HG02642 (cell line): ENCODE results near the gene PRPF38B.
"Not testable (repeated sequence)": the region's sequence is repeated elsewhere in the genome, so short reads cannot be mapped to it uniquely, and the experiment has no call there.

Source experiments
- ATAC-seq: cut with Tn5 transposase; IDR thresholded peaks from one replicate; pipeline ENCODE4 v1.9.1; 2021; ENCODE audit warnings: mild to moderate bottlenecking; ENCODE audit not compliant: unreplicated experiment, poor library complexity

PRPF38B gene, protein sequence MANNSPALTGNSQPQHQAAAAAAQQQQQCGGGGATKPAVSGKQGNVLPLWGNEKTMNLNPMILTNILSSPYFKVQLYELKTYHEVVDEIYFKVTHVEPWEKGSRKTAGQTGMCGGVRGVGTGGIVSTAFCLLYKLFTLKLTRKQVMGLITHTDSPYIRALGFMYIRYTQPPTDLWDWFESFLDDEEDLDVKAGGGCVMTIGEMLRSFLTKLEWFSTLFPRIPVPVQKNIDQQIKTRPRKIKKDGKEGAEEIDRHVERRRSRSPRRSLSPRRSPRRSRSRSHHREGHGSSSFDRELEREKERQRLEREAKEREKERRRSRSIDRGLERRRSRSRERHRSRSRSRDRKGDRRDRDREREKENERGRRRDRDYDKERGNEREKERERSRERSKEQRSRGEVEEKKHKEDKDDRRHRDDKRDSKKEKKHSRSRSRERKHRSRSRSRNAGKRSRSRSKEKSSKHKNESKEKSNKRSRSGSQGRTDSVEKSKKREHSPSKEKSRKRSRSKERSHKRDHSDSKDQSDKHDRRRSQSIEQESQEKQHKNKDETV

DNA sequence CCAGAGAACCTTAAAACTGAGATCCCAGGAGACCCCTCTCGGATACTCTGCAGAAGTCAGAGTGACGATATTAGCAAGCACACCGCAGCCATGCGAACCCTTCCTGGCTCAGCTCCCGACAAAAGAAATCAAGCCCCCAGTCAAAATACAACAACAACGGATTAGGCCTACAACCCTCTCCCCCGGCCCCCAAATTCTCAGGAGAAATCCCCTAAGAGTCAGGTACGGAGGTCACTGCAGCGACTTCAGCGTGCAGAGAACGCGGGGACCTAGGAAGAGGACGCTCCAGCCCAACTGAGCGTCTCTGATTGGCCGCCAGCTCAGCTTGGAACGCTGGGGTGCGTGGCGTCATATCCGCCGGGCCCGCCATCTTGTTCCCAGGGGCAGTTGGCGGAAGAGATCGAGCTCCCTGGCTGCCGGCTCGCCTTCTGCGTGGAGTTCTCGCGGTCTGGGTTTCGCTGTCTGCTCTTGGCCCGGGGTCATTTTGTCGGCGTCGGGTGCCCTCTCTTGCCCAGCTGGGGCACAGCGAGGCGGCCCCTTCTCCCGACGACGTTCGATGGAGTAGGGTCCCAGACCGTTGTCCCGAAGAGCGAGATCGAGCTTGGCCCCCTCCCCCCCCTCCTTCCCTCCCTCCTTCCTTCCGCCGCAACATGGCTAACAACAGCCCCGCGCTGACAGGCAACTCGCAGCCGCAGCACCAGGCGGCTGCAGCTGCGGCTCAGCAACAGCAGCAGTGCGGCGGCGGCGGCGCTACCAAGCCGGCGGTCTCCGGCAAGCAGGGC is at the start of gene PRPF38B:
PRPF38B (plus strand) TSS at position 369 of the 782 bp plus-strand sequence; CDS start at position 651, 282 bp downstream.
- ATAC-seq: peak; percentile 96

DNA sequence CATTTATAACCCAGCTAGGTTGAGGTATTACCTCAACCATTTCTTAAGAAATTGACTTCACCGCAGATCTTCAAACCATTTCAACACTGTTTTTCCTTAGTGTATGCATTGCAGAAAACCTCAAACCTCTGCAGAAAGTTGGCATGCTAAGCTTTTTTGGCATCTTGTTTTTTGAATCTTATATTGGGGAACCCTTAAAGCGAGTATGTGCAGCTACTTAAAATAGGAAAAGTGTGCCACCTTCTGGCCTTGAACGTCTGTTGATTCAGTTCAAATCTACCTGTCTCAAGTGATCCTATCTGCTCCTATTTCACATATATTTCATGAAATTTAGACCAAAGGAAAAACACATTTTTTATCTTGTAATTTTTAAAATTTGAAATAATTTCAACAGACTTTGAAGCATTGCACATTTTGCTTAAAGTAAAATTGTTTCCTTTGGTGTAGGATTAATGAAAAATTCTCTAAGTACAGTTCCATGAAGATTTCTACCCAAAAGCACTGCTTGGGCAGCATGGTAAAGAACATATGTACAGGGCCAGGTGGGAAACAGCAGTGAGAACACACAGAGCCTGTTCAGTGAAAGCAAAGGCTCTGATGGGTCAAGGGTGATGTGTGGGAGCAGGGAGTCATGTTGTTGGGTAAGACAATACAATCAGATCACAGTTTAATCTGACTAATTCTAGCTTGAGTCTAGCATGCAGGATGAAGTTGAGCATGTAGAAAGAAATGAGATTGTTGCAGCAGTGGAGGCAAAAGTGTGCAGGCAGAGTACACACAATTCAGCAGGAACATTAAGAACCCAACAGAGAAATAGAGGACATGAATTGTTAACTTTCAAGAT is 48.4 kb upstream of the PRPF38B start:
- ATAC-seq: no peak

DNA sequence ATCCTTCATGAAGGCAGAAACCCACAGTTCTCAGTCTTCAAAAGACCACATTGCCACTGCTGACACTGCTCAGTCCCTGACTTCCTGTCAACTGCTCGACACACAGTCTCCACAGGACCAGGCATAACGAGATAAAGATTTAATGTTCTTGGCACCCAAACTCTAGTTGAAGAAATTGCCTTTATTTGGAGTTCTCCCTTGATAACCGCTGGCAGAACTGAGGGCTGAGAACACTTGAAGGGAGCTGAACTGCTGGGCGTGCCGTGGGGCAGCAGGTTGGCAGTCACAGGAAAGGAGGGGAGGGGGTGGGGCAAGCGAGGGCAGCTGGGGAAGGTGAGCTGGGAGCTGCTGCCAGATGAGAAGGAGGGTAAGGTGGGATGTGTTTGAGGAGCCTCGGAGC is 47.1 kb upstream of the PRPF38B start:
- ATAC-seq: no peak

DNA sequence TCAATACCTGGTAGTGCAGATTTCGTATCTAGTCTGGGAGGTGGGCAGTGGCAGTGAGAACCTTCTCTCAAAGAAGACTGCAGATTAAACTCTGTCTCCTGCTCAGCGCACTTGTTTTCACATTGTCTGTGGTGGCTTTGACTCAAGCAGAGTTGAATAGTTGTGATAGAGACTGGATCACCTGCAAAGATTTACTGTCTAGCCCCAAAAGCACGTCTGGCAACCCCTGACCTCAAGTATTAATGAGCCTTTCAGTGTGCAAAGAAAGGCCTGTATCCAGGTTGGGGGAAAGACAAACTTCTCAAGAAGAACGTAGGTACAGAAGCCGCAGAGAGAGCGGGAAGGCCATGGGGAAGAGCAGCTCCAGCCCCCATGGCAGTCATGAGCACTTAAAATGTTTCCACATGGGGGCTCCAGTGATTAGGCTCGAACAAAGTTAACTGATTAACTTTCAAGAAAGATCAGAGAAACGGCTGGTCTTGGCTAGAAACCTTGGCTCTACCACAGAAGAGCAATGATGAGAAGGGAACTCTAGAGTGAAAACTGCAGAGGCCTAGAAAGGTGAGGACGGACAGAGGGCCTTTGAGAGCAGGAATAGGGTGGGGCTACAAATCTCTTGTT is 46.4 kb upstream of the PRPF38B start:
- ATAC-seq: no peak

DNA sequence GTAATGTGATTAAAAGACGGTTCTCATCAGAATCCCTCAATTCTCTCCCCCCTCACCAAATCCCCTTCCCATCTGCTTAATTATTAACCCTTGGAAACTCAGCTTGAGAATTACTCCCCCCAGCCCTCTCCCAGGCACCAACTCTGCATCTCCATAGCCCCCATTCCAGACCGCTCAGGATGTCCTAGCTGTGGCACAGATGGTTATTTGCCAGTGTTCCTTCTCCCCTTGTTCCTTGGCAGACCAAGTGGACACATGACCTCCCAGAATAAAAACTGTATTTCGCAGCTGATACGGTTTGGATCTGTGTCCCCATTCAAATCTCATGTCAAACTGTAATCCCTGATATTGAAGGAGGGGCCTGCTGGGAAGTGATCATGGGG is 45.9 kb upstream of the PRPF38B start:
- no peak for ATAC-seq

DNA sequence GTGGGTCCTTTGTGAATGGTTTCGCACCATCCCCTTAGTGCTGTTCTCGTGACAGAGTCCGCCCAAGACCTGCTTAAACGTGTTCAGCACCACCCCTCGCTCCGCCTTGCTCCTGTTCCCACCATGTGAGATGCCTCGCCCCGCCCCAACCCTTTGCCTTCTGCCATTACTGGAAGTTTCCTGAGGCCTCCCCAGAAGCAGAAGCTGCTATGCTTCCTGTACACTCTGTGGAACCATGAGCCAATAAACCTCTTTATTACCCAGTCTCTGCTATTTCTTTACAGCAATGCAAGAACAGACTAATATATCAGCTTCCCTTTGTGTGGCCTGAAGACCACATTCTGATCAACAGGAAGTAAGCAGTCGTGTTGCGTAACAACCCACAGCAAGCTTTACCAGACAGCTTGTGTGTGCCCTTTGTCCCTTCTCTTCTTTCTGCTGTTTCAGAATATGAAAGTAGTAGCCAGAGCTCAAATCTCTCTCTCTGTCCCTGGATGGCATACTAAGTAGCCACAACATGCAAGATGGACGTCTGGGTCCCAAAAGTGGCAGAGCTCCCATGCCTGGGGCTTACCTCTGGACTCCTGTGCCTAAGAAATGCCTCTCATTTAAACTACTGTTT is 45.4 kb upstream of the PRPF38B start:
- peak; percentile 51 for ATAC-seq

DNA sequence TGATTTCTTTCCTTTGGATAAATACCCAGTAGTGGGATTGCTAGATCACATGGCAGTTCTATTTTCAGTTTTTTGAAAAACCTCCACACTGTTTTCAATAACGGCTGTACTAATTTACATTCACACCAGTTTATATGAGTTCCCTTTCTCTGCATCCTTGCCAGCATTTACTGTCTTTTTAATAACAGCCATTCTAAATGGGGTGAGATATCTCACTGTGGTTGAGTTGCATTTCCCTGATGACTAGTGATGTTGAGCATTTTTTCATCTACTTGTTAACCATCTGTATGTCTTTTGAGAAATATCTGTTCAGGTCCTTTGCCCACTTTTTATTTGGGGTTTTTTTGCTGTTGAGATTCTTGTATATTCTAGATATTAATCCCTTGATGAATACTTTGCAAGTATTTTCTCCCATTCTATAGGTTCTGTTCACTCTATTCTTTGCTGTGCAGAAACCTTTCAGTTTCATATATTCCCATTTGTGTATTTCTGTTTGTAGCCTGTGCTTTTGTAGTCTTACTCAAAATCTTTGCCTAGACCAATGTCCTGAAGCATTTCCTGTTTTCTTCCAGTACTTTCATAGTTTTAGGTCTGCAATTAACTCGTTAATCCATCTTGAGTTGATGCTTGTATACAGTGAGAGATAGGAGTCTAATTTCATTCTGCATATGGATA is 38.5 kb upstream of the PRPF38B start:
- ATAC-seq: no peak

DNA sequence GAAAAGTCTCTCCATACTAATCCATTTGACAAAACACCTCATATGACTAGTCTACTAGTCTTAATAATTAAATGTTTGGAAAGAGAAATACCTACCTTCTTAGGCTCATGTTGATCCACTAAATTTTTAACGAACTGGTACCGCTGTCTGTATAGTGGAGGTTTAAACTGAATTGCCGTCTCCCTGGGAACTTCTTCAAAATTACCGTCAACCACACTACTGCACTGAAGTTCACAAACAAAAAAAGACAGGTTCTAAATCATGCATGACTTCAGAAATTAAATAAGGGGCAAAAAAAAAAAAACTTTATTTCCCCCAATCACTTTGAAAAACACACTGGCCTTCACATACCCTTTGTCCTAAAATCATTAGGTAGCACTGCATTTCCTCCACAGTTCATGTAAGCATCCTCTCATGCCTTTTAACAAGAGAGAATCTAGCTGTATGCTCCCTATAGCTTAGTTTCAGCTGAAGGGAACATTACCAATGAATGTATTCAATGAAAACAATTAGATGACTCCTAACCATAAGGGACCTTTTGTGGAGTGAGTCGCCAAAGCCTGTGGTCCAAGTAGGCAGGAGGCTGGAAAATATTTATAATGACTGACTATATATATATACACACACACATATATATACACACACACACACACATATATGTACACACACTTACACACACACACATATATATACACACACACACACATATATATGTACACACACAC is 34.6 kb upstream of the PRPF38B start:
- no peak for ATAC-seq

DNA sequence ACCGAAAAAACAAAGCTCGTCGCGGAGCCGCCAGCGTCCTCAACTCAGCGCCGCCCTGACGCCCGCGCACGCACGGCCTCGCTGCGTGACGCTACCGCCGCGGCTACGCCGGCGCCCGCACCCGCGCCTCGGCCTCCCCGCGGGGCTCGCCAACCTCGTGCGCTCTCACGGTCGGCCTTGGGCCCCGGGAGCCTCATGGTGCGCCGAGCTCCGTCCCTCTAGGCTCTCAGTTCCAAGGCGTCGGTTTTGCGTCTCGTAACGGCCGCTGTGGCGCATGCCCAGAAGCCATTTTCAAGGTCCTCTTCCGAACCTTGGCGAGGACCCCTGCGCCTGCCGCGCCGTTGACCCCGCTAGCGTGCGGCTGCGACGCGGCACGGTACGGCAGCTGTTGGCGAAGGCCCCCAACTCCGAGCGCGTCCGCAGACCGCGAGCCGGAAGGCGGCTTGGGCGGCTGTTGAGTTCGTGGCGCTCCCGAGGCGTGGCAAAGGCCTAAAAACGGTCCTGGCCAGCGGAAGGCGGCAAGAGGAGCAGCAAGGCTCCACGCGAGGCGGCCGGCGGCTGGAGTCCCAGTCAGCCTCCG is 31.0 kb upstream of the PRPF38B start, which contains the start of gene HENMT1:
HENMT1 (minus strand) TSS at position 64 of the 580 bp plus-strand sequence. CDS start 1,209 bp downstream, outside the sequence.
- peak; percentile 89 for ATAC-seq

DNA sequence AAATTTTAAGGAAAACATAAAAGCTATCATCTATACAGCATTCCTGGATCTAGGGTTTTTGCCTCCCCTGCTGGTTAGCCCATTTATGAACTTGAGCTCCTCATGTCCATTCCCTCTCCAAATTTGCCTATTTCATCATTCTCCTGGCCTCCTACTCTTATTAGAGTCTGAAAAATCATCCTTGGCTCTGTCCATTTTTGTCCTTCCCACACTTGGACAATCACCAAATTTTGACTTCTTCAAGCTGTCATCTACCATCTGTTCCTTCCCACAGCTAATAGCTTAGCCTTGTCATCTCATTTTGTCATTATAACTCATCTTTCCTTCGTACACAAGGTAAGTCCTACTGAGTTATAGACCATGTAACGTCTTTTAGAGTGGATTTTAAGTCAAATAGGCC is 29.0 kb upstream of the PRPF38B start:
- ATAC-seq: no peak

DNA sequence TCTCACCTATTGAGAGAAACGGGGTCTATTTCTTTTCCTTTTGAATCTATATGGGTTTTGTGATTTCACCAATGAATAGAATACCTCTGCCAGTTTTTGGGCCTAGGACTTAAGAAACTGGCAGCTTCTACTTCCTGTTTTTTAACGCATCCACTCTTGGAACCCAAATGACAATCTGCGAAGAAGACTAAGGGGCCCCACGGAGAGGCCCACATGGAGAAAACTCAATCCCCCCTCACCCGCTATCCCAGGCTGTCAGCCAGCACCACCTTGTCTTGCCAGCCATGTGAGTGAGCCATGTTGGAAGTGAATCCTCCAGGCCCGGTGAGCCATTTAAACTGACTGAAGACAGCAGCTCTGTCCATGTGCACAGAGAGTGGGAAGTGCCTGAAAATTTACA is 27.6 kb upstream of the PRPF38B start:
- ATAC-seq: no peak

DNA sequence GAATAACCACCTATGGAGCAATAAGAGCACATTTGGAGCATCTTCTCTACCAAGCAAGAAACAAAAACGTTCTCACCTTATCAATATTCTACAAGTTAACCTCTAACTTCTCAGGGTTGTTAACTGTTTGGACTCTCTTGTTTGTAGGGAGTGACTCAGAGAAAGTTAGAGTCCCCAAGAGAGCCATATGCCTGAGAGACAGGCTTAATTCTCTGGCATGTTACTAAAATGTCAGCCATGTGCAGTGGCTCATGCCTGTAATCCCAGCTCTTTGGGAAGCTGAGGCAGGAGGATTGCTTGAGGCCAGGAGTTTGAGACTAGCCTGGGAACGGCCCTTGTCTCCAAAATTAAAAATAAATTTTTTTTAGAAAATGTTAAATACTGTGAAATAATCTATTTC is 27.0 kb upstream of the PRPF38B start:
- ATAC-seq: no peak

DNA sequence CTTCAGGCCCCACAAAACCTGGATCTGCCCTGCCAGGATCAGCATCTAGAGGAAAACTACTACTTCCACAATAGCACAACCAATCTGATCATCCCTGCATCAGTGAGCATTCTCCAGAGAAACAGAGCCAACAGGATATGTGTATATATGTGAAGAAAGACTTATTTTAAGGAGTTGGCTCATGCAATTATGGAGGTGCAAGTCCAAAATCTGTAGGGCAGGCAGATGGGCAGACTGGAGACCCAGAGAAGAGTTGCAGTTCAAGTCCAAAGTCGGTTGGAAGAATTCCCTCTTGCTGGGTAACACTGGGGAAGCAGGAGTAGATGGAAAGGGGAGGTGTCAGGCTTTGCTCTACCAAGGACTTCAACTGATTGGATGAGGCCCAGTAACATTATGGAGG is 26.3 kb upstream of the PRPF38B start:
- ATAC-seq: no peak

DNA sequence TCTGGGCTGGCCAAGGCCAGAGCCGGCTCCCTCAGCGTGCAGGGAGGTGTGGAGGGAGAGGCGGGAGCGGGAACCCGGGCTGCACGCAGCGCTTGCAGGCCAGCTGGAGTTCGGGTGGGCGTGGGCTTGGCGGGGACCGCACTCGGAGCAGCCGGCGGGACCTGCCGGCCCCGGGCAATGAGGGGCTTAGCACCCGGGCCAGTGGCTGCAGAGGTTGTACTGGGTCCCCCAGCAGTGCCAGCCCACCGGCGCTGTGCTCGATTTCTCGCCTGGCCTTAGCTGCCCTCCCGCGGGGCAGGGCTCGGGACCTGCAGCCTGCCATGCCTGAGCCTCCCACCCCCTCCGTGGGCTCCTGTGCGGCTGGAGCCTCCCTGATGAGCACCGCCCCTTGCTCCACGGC is 24.7 kb upstream of the PRPF38B start:
- not testable (repeated sequence) for ATAC-seq

DNA sequence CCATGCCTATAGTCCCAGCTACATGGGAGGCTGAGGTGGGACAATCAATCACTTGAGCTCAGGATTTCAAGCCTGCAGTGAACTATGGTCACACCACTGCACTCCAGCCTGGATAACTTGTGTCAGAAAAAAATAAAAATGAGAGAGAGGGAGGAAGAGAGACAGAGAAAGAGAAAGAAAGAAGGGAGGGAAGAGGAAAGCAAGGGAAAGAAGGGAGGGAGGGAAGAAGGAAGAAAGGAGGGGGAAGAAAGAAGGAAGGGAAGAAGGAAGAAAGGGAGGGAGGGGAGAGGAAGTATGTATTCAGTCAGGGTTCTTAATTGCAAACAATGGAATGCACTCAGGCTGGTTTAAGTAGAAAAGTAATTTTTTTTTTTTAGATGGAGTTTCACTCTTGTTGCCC is 23.3 kb upstream of the PRPF38B start:
- no peak for ATAC-seq

DNA sequence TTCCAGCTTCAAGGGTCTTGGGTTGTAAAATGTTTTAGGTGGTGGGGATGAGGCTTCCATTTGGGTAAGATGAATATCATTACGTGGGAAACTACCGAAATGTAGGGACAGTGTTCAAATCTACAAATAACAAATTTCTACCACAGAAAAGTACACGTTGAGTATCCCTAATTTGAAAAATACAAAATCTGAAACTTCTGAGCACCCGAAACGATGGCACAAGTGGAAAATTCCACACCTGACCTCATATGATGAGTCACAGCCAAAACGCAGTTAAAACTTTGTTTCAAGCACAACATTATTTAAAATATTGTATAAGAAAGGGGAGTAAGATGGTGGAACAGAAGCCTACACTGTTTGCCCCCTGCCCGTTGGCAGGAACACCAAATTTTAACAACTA is 22.4 kb upstream of the PRPF38B start:
- no peak for ATAC-seq

DNA sequence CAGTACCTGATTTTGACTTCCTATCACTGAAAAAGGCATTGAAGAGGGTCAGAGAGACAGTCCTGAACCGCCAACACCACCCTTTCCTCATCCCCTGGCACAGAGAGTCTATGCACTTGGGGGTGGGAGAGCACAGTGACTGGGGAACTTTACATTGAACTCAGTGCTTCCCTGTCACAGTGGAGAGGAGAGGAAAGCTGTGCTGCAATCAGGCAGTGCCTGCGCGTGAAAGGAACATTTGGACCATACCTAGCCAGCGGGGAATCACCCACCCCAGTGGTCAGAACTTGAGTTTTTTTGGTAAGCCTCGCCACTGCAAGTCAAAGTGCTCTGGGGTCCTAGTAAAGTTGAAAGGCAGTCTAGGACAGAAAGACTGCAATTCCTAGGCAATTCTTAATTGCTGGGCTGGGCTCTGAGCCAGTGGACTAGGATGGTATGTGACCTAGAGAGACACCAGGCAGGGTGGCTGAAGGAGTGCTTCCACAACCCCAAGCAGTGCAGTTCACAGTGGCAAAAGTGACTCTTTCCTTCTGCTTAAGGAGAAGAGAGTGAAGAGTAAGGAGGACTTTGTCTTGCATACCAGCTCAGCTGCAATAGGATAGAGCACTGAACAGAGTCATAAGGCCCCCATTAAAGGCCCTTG is 21.9 kb upstream of the PRPF38B start:
- ATAC-seq: no peak
